Activated naive CD4-positive, alpha-beta T cell treated with Interleukin-2 at 50 U/mL for 16 hours (primary cell): Measurements from ENCODE around the gene AGAP1.

Source experiments
- DNase-seq: peaks from one replicate; pipeline ENCODE4 v3.0.0-alpha.2; 2020

AGAP1 gene

DNA sequence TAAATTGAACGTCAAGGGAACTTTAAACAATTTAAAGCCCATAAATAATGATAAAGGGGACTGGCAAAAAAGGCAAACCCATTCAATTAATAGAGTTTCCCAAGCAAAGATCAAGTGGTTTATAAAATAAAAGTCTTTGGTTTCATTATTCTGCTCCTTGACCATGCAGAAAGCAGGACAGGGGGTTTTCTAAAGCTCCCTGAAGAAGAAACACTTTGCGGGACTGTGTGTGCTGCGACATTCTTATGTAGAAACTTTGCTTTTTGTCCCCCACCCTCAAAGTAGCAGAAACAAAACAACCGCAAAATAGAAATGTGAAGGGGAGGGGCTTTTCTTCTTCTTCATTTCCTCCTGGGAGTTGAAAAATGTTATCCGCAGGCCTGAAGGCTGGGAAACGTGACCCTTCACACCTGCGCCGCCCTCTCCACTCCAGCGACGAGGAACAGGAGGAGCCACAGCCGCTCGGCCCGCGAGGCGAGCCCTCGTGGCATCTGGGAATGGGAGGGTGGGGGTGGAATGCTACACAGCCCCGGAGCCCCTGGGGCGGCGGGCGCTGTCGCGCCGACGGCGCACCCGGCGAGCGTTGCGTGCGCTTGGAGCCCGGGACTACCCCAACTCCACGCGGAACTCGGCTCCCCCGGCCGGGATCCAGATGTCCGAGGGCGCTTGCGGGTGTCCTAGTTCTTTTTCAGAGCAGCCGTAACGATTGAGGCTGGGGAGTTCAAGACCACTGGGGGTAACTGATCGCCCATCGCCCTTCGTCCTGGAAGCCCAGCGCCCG lies 678.6 kb downstream of the AGAP1 start:
- DNase-seq, result no peak

DNA sequence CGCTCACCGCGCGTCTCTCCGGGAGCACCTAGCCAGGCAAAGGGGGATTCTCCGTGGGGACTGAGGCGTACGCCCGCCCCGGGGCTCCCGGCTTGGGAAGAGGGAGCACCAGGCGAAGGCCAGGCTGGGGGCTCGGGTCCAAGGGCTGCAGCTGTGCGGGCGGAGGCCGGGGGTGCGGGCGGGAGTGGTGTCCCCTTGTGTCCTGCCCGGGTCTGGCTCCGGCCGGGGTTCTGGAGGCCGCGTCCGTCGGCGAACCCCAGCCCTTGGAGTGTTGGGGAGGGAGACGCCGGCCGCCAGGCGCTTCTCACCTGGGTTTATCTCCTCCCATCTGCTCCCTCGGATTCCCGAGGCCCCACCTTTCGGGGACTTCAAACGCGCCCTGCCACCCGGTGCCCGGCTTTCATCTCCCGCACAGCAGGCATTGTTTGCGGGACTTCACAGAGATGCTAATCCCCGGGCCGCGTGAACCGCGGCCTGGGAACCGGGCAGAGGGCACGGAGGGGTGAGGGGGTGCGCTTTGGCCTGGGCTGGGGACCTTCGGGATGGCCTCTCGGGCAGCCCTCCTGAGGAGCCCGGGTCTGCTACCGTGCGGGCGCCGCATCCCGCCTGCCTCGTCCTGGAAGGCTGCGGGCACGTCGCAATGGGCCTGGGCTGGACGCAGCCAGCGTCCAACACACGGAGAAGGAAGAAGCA lies 679.3 kb downstream of the AGAP1 start:
- no peak for DNase-seq

DNA sequence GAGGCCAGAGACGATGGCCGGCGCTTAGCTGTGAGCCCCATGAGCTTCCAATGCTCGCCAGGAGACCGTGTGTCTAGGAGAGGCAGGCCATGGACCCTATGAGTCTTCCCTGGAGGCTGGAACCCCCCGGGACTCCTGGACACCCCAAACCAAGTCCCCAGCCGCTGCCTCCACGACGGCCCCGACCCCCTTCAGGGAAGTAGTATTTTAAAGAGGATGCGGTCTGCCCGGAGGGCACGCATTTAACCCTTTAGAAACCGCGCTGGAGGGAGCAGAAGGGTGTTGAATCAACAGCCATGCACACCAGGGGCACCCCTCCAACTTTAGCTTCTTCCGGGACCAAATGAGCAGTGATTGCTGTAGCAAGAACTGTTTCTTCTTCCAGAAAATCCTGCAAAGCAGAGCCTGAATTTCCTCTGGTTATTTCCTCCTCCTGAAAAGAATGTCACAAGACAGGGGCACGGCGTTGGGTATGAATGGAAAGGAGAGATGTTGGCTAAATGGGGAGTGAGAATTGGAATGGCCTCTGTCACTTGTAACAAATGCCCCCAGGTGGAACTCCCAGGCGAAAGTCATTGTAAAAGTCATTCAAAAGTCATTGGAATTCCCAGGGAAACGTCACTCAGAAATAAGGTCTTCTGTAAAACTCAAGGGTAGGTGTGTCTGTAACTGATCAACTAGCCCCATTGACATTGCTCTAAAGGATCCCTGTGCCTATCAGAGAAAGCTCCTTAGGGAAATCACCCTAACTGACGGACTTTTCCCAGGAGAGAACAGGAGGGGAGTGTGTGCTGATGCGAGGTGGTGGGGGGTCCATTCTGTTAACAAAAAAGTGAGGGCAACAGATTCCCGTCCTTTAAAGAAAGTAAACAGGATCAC lies 680.1 kb downstream of the AGAP1 start:
- DNase-seq, result no peak

DNA sequence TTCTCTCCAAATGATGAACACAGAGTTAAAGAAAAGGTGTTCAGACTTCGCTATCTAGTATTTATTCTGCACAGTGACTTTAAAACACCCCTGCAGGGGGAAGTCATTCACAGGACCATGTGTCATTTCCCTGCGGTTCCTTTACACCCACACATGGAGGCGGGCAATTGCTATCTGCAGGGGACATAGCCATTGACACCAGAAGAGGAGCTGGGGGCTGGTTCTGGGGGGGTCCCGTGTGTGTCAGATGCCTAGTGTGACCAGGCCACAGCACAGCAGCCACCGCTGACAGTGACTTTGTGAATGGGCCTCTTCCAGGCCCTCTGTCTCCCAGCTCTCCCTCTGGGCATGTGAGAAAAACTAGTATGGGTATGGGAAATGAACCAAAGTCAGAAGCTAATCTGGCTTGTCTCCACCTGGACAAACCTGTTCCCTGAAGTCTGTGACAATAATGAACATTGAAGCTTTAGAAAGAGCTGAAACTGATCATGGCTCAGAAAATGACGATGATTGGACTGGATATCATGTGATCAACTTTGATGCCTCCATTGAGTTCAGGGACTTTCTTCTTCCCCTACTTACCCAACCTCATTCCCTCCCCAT lies 681.8 kb downstream of the AGAP1 start:
- no peak for DNase-seq

DNA sequence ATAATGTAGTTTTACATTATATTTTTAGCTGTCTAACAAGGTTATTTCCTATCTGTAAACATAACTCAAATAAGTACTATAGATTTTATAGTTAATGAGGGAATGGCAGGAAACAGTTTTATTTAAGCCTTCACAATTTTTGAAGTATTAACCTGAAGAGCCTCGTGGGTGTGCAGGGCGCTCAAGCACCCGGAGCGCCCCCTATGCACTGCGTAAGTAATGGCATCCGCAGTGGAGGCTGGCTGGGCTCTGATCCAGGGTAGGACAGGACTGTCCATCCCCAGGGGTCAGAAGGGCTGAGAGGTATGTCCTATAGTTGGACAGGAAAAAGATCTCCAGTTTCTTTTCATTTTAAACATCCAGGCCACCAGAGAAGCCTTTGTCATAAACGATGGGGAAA lies 682.6 kb downstream of the AGAP1 start:
- no peak for DNase-seq

GRCh38 chr2:236176951-236177350 lies 683.1 kb downstream of the AGAP1 start:
- no peak for DNase-seq

- DNase-seq, result peak; percentile 18
Observed at GRCh38 chr2:236177604-236177966, 683.7 kb downstream of the AGAP1 start.

GRCh38 chr2:236177967-236178889 lies 684.4 kb downstream of the AGAP1 start:
- peak; percentile 12 for DNase-seq

DNA sequence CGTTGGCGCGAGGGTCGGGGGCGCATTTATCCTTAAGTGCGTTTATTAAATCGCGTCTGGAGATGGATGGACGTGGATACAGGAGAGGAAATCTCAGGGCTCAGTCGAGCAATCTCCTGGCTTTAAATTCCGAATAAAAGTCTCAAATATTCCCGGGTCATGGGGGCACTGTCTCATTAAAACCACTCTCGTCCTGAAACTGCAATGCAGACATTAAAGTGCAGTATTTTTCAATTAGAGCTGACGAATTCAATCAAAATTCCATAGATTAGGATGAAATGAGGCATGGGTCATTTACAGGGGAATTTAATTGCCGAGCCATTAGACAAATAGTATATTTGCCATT lies 685.0 kb downstream of the AGAP1 start:
- DNase-seq, result no peak

DNA sequence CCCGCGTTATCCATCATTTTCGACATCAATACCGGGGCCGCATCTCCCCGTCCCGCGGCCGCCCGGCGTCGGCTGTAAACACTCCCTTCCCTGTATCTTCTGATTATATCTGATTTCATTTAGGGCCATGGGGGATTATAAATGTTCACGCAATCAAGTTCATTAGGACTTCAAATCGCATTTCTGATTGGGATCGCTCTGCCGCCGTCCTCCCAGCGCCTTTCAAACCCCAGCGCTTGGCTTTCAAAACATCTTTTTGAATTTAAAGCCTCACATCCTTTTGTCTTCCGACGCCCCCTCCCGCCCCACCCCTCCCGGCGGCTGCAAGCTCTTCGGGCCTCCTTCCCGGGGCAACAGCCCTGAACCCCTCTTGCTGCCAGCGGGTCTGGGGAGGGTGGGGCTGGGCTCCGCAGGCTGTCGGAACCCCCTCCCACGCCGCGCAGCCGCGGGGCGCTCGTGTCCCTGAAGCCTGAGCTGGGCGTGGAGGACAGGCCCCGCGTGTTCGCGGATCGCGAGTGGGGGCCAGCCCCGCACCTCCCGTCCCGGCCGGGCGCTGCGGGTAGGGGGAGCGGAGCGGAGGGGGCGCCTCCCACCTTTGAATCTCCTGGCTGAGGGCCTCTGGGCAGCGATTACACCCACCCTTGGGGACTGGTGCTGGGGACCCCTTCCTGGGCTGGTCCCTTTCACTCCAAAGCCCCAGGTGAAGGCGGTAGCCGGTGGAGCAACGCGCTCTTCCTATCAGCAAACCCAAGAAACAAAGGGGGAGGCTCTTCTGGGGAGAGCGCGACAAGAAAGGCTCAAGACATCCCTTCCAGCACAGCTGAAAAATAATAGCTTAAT lies 685.6 kb downstream of the AGAP1 start:
- DNase-seq, result no peak

DNA sequence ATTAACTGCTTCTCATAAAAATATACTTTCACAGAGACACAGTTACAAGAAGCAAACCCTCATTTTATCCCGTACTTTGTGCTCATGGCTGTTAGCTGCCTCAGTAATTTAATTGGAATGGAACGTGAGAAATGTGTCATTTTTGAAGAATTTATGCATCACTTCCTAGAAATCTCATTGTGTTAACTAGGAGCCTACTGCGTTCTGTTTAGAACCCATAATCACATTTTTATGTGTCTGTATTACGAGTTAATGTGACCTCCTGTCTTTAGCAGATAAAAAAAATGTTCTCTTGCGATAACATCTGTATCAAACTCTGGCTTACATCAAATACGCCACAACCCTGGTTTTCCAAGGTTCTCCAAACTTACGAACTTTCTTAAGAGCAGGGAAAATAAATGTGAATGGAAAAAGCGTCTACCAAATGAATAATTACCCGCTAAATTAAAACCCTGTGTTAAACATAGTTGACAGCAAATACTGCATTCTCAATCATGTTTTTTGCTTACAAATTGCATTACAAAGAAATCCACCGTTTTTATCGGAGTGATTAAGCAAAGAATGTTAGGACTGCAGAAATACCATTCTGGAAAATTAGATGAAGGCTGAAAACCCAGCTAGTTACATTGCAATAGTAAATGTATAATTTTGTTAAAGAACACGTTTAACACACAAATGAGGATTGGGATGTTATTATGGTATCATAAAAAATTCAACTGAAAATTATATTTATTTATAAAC lies 686.4 kb downstream of the AGAP1 start:
- DNase-seq, result no peak

DNA sequence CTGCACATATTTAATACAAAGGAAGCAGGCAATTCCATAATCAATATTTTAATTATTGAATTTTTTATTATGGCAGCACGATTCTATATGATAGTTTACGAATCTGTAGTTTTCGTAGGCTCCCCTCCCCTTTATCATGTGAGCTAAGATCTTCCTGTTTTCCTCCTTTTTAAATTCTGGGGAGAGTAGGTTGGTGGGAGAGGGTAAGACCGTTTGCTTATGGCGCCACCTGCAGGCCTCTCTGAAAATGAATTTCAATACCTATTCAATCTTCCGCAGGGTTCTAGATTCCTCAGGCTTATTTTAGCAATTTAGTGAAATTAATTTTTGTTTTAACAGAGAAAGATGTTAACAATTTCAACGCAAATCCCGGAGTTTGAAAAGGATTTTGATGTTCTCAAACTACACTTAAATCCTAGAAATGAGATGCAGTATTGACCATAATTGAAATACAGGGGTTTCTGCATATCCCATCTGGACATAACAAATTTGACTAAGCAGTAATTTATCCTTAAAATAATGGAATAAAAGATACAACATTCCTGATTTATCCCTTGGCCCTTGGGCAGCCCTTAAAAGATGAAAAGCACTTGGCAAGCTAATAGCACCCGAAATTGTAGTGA lies 687.1 kb downstream of the AGAP1 start:
- peak; percentile 13 for DNase-seq
